ENCODE data around the gene P4HB.

The P4HB gene

DNA sequence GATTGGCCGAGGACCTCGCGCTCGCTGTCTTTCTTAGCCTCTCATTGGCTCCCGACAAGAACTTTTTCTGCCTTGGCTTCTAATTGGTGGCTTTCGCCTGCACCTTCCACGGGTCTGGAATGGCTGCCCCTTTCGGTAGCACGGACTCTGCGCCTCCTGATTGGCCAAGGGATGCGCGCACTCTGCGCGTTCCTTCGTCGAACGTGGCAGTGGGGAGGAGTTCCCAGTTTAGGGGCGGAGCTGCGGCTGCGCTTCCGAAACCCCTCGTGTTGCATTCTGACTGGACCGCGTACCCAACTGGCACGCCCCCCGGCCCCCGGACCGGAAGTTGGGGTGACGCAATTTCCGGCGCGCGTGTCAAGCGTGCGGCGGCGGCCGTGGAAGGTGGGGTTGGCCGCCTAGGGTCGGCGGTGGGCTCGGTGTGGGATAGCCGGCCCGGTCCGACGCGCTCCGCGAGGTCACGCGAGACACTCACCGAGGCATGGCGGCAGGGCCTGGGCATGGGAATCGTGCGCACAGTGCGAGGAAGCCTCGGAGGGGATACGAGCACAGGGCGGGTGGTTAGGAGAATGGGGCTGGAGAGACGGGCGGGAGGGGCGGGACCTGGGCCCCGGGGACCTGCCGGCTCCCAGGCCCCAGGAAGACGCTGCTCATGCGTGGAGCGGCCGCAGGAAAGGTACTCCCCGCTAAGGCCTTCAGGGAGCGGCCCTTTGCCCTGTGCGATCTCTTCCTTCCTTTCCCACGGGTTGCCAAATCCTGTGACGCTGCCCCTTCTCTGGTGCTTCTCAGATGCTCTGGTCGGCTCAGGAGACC is 627 bp upstream of the P4HB start (continued):
- peak; percentile 21; the same call in 1 of the 2 replicates for TF ChIP-seq PRDM4 (tag by site-specific recombination; IDR thresholded peaks at IDR 0.05)
- TF ChIP-seq ZNF24 (tag by site-specific recombination; IDR thresholded peaks at IDR 0.05): no peak
- no peak for TF ChIP-seq ZSCAN5A (tag by site-specific recombination; IDR thresholded peaks at IDR 0.05)
- no peak for TF ChIP-seq ZNF621 (tag by site-specific recombination; IDR thresholded peaks at IDR 0.05)
- no peak for TF ChIP-seq ZFP3 (tag by site-specific recombination; IDR thresholded peaks at IDR 0.05; ENCODE audit: low read depth)
- TF ChIP-seq ZNF629 (tag by site-specific recombination; IDR thresholded peaks at IDR 0.05): peak; percentile 82
- TF ChIP-seq ZNF132 (tag by site-specific recombination; IDR thresholded peaks at IDR 0.05; ENCODE audit: borderline replicate concordance): no peak
- peak; percentile 69; the same call in 1 of the 2 replicates for TF ChIP-seq ZBTB7A (tag by site-specific recombination; IDR thresholded peaks at IDR 0.05; ENCODE audit: low read depth)
- TF ChIP-seq ZNF624 (tag by site-specific recombination; IDR thresholded peaks at IDR 0.05): no peak
- TF ChIP-seq SCRT1 (tag by site-specific recombination; IDR thresholded peaks at IDR 0.05; ENCODE audit: borderline replicate concordance): no peak
- peak; percentile 98 for TF ChIP-seq SP2 (tag by site-specific recombination; IDR thresholded peaks at IDR 0.05)
- TF ChIP-seq, protein P1, sequence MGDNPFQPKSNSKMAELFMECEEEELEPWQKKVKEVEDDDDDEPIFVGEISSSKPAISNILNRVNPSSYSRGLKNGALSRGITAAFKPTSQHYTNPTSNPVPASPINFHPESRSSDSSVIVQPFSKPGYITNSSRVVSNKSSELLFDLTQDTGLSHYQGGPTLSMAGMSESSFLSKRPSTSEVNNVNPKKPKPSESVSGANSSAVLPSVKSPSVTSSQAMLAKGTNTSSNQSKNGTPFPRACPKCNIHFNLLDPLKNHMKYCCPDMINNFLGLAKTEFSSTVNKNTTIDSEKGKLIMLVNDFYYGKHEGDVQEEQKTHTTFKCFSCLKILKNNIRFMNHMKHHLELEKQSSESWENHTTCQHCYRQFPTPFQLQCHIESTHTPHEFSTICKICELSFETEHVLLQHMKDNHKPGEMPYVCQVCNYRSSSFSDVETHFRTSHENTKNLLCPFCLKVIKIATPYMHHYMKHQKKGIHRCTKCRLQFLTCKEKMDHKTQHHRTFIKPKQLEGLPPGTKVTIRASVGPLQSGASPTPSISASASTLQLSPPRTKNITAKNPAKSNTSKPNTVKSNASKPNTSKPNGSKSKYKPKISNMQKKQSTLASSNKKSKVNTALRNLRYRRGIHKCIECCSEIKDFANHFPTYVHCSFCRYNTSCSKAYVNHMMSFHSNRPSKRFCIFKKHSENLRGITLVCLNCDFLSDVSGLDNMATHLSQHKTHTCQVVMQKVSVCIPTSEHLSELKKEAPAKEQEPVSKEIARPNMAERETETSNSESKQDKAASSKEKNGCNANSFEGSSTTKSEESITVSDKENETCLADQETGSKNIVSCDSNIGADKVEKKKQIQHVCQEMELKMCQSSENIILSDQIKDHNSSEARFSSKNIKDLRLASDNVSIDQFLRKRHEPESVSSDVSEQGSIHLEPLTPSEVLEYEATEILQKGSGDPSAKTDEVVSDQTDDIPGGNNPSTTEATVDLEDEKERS (tag by site-specific recombination; IDR thresholded peaks at IDR 0.05): no peak
- TF ChIP-seq ZNF670 (tag by site-specific recombination; IDR thresholded peaks at IDR 0.05; ENCODE audit: low read depth): no peak
- no peak for TF ChIP-seq ZNF416 (tag by site-specific recombination; IDR thresholded peaks at IDR 0.05)
- no peak for TF ChIP-seq HOXC10 (CRISPR knock-in tag; IDR thresholded peaks at IDR 0.05)
- peak; percentile 73; the same call in 1 of the 2 replicates for TF ChIP-seq KLF8 (tag by site-specific recombination; IDR thresholded peaks at IDR 0.05)
- no peak for TF ChIP-seq TCF7L2 (IDR thresholded peaks at IDR 0.05; ENCODE audit: borderline replicate concordance, low read depth, low read length)
- TF ChIP-seq WT1 (tag by site-specific recombination; IDR thresholded peaks at IDR 0.05): 0 out of 2 replicates have a peak, but pooled peaks have one; percentile 13
- no peak for TF ChIP-seq ZNF311 (tag by site-specific recombination; IDR thresholded peaks at IDR 0.05; ENCODE audit: borderline replicate concordance)
- no peak for TF ChIP-seq ZSCAN16 (tag by site-specific recombination; IDR thresholded peaks at IDR 0.05)
- TF ChIP-seq ZNF248 (tag by site-specific recombination; IDR thresholded peaks at IDR 0.05): no peak
- TF ChIP-seq ZNF138 (tag by site-specific recombination; IDR thresholded peaks at IDR 0.05; ENCODE audit: borderline replicate concordance): no peak
- TF ChIP-seq FEZF1 (tag by site-specific recombination; IDR thresholded peaks at IDR 0.05): peak; percentile 61; the same call in 1 of the 2 replicates
- TF ChIP-seq, protein P2, sequence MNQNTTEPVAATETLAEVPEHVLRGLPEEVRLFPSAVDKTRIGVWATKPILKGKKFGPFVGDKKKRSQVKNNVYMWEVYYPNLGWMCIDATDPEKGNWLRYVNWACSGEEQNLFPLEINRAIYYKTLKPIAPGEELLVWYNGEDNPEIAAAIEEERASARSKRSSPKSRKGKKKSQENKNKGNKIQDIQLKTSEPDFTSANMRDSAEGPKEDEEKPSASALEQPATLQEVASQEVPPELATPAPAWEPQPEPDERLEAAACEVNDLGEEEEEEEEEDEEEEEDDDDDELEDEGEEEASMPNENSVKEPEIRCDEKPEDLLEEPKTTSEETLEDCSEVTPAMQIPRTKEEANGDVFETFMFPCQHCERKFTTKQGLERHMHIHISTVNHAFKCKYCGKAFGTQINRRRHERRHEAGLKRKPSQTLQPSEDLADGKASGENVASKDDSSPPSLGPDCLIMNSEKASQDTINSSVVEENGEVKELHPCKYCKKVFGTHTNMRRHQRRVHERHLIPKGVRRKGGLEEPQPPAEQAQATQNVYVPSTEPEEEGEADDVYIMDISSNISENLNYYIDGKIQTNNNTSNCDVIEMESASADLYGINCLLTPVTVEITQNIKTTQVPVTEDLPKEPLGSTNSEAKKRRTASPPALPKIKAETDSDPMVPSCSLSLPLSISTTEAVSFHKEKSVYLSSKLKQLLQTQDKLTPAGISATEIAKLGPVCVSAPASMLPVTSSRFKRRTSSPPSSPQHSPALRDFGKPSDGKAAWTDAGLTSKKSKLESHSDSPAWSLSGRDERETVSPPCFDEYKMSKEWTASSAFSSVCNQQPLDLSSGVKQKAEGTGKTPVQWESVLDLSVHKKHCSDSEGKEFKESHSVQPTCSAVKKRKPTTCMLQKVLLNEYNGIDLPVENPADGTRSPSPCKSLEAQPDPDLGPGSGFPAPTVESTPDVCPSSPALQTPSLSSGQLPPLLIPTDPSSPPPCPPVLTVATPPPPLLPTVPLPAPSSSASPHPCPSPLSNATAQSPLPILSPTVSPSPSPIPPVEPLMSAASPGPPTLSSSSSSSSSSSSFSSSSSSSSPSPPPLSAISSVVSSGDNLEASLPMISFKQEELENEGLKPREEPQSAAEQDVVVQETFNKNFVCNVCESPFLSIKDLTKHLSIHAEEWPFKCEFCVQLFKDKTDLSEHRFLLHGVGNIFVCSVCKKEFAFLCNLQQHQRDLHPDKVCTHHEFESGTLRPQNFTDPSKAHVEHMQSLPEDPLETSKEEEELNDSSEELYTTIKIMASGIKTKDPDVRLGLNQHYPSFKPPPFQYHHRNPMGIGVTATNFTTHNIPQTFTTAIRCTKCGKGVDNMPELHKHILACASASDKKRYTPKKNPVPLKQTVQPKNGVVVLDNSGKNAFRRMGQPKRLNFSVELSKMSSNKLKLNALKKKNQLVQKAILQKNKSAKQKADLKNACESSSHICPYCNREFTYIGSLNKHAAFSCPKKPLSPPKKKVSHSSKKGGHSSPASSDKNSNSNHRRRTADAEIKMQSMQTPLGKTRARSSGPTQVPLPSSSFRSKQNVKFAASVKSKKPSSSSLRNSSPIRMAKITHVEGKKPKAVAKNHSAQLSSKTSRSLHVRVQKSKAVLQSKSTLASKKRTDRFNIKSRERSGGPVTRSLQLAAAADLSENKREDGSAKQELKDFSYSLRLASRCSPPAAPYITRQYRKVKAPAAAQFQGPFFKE (tag by site-specific recombination; IDR thresholded peaks at IDR 0.05; ENCODE audit: borderline replicate concordance): no peak
- TF ChIP-seq ZNF530 (tag by site-specific recombination; IDR thresholded peaks at IDR 0.05; ENCODE audit: low read depth): no peak
- TF ChIP-seq MEIS1 (CRISPR knock-in tag; IDR thresholded peaks at IDR 0.05; ENCODE audit: borderline replicate concordance): no peak

All from HEK293 (cell line).